GM12874 (cell line): ENCODE measurements around the gene HS3ST2.
A peak's percentile ranks its signal among the peaks of the same experiment; 100 is the strongest.

Source experiments
- TF ChIP-seq, protein P1 (sequence below): IDR thresholded peaks from 2 replicates; pipeline ENCODE4 v1.5.1; 2011; ENCODE audit warnings: low read depth, mild to moderate bottlenecking, control low read depth, low read length, moderate library complexity; ENCODE audit not compliant: insufficient read depth

The HS3ST2 gene

DNA sequence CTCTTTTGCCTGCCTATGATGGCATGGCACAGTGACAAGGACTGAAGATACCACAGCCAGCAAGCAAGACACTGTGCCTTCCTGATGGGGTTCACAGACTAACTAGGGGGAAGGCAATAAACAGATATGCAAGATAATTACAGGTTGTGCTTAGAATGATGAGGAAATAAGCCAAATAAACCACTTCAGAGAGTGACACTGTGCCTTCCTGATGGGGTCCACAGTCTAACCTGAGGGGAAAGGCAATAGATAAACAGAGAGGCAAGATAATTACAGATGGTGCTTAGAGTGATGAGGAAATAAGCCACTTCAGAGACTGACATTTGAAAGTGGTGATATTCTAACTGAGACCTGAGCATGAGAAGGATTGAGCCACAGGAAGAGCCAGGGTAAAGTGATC is 84.2 kb downstream of the HS3ST2 start:
- TF ChIP-seq, protein P1, sequence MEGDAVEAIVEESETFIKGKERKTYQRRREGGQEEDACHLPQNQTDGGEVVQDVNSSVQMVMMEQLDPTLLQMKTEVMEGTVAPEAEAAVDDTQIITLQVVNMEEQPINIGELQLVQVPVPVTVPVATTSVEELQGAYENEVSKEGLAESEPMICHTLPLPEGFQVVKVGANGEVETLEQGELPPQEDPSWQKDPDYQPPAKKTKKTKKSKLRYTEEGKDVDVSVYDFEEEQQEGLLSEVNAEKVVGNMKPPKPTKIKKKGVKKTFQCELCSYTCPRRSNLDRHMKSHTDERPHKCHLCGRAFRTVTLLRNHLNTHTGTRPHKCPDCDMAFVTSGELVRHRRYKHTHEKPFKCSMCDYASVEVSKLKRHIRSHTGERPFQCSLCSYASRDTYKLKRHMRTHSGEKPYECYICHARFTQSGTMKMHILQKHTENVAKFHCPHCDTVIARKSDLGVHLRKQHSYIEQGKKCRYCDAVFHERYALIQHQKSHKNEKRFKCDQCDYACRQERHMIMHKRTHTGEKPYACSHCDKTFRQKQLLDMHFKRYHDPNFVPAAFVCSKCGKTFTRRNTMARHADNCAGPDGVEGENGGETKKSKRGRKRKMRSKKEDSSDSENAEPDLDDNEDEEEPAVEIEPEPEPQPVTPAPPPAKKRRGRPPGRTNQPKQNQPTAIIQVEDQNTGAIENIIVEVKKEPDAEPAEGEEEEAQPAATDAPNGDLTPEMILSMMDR = no peak

DNA sequence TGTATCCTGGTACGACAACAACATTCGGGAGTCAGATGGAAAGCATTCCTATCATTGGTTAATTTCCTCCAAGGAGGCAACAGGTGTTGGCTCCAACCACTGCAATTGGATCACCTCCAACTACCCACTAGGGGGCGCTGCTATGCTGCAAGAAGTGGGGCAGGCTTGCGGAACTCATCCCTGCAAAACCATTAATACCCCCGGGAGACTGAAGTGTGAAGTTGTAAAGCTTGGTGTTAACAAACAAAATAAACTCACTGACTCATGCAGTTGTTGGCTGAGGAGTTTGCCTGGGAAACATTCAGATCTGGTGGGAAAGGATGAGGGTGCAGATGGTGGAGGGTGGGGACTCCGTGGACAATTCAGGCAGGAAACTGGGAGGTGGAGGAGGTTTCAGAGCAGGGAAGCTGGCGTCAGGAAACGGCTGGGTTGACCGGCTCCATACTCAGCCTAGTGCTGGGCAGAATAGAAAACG is 84.9 kb downstream of the HS3ST2 start:
- TF ChIP-seq, protein P1 = peak; percentile 62

DNA sequence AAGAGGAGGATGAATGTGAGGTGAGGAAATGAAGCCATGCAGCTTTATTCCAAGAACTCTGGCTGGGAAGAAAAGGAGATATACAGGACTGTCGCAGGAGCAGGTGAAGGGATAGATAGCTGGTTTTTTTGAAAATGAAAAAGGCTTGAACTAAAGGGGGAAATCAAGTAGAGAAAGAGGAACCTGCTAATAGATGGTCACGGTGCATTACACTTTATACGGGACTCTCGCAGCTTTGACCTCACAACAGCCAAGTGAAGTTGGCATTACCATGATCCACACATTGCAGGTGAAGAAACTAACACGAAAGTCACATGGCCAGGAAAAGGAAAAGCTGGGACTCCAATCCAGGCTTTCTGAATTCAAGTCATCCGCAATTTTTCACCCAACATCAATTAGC is 86.9 kb downstream of the HS3ST2 start:
- TF ChIP-seq, protein P1 = no peak

DNA sequence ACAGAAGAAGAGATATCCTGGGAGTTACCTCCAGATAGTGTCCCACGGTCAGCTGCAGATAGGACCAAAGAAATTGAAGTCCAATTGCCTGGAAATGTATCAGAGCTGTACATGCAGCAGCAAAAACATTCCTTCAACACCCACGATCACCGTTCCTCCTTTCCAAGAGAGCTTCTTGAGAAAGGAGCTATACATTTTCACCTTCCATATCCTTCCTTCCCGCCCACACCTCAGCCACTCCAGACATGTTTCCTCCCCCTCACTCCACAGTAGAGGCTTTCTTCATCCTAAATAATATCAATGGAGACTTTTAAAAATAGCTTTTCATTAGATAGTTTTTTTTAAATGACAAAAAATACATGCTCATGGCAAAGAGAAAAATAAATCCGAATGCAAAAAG is 87.6 kb downstream of the HS3ST2 start:
- TF ChIP-seq, protein P1 = no peak

DNA sequence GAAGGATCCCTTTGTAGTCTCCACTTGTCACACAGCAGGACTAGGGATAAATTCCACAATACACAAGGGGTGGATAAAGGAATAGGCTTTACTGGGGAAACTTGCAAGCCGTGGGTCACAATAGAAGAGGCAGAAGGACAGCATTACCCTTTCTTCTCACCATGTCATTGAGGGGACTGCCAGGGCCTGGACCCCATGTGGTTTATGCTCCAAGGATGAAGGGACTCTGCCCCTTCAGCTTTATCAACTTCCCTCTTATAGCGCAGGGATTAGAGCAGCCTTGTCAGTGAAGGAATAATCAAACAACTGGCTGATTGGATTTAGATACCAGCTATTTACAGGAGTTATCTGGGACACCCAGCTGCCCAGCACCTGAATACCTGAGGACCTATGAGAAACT is 89.8 kb downstream of the HS3ST2 start:
- TF ChIP-seq, protein P1 = no peak

DNA sequence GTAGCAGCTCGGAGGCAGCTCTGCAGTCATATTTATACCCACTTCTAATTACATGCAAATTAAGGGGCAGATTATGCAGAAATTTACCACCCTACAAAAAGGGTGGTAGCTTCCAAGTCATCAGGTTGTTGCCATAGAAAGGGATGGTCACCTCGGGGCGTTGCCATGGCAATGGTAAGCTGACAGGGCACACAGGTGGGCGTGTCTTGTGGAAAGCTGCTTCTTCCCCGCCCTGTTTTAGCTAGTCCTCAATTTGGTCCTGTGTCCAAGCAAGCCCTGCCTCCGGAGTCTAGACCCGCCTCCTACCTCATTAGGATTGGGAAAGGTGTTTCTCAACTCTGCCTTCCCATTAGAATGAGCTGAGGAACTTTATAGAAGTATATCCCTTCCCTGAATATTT is 98.7 kb downstream of the HS3ST2 start:
- TF ChIP-seq, protein P1 = no peak

DNA sequence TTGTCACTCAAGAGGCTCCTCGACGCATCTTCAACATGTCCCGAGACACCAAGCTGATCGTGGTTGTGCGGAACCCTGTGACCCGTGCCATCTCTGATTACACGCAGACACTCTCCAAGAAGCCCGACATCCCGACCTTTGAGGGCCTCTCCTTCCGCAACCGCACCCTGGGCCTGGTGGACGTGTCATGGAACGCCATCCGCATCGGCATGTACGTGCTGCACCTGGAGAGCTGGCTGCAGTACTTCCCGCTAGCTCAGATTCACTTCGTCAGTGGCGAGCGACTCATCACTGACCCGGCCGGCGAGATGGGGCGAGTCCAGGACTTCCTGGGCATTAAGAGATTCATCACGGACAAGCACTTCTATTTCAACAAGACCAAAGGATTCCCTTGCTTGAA is 101.0 kb downstream of the HS3ST2 start:
- TF ChIP-seq, protein P1 = no peak

DNA sequence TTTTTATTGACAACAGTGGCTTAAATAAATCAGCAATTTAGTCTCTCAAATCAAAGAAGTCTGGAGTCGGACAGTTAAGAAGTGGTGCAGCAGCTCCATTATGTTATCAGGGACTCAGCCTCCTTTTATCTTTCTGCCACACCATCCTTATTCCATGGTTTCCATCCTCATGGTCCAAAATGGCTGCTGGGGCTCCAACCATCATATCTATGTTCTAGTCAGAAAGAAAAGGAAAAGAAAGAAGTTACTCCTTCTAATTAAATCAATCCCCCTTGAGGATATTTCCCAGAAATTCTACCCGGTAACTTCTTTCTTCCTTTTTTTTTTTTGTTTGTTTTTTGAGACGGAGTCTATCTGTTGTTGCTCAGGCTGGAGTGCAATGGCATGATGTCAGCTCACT is 109.5 kb downstream of the HS3ST2 start:
- TF ChIP-seq, protein P1 = no peak
